HepG2 (cell line): ENCODE measurements around the gene MCC. TPM values are rescaled to one million over a fixed set of nuclear protein-coding genes. Genes with fewer than 3 reads are reported as not detected.

Experiments used
- REL ChIP-seq: sonication (generic); formaldehyde crosslinking; conservative IDR thresholded peaks from 2 replicates; pipeline ENCODE4 v1.8.0; 2022; ENCODE audit warnings: mild to moderate bottlenecking, missing genetic modification reagents, moderate library complexity
- ZNF230 ChIP-seq: sonication (generic); formaldehyde crosslinking; IDR thresholded peaks from 2 replicates; pipeline ENCODE4 v1.4.0; 2020; ENCODE audit warnings: mild to moderate bottlenecking, missing genetic modification reagents
- ZNF24 ChIP-seq: fragments of 450-650 bp; IDR thresholded peaks from 2 replicates; pipeline ENCODE4 v1.6.1; 2017; ENCODE audit warnings: antibody characterized with exemption, mild to moderate bottlenecking
- ZNF788 ChIP-seq: sonication (generic); formaldehyde crosslinking; IDR thresholded peaks from 2 replicates; pipeline ENCODE4 v1.5.0; 2020; ENCODE audit warnings: mild to moderate bottlenecking, missing genetic modification reagents, borderline replicate concordance
- polyA plus RNA-seq, 8 experiments: library from polyadenylated mRNA; depleted of rRNA in 3 of 8; stranded (reverse) in 7 of 8; unstranded in 1 of 8; fragments of >200 nt; fragmentation: Illumina TruSeq in 4 of 8; extraction: Trizol in 4 of 8; gene quantifications; 2 replicates each; pipeline versions ENCODE4 v1.2.1 to v1.2.3, GENCODE V29; 2011 to 2016; ENCODE audit warnings: low read depth in 4 of 8, missing spikeins in 1 of 8, mixed read lengths in 1 of 8; ENCODE audit not compliant: insufficient read depth in 1 of 8
- total RNA-seq, 5 experiments: library from RNA; depleted of rRNA; stranded (reverse); fragments of >200 nt; fragmentation: Illumina TruSeq; extraction: Trizol; gene quantifications; 2 replicates each; pipeline ENCODE4 v1.2.3, GENCODE V29; 2016; ENCODE audit warnings: low read depth in 1 of 5
- TF ChIP-seq, protein P1 (sequence below): sonication (generic); formaldehyde crosslinking; IDR thresholded peaks from 2 replicates; pipeline ENCODE4 v1.9.0; 2021; ENCODE audit warnings: mild to moderate bottlenecking, missing genetic modification reagents
- TF ChIP-seq, protein P2 (sequence below): sonication (generic); formaldehyde crosslinking; IDR thresholded peaks from 2 replicates; pipeline ENCODE4 v1.4.0; 2020; ENCODE audit warnings: mild to moderate bottlenecking, missing genetic modification reagents
- TF ChIP-seq, protein P3 (sequence below), 2 experiments: sonication (generic) in 1 of 2; formaldehyde crosslinking in 1 of 2; IDR thresholded peaks; 2 replicates each; pipeline versions ENCODE4 v1.4.0 to v1.6.1; 2018 to 2020; ENCODE audit warnings: missing genetic modification reagents in 2 of 2, borderline replicate concordance in 1 of 2, low read depth in 1 of 2, mild to moderate bottlenecking in 1 of 2, missing biosample characterization in 1 of 2

The MCC gene
- total and polyA plus RNA-seq, 2 of the 13 experiments (the other 11 are each of a cell fraction or from before 2014, with no cell fraction given), result 0.55 to 2.4 TPM

DNA sequence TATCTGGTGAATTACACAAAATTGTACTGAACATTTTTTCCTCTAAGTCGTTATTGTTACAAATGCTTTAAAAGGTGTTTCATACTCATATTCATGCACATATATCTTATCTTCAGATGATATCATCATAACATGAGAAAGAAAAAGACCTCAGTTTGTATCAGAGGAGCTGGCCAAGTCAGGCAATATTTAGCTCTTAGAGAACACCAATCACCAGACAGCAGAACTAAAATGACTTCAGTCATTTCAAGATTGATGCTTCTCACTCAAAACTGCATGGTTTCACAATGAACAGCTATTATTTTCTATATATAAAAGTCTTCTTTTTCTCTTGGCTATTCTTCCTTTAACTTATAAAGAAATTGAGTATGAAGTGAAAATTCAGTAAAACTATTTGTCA is 98.0 kb downstream of the MCC start (continued):
- TF ChIP-seq, protein P1, sequence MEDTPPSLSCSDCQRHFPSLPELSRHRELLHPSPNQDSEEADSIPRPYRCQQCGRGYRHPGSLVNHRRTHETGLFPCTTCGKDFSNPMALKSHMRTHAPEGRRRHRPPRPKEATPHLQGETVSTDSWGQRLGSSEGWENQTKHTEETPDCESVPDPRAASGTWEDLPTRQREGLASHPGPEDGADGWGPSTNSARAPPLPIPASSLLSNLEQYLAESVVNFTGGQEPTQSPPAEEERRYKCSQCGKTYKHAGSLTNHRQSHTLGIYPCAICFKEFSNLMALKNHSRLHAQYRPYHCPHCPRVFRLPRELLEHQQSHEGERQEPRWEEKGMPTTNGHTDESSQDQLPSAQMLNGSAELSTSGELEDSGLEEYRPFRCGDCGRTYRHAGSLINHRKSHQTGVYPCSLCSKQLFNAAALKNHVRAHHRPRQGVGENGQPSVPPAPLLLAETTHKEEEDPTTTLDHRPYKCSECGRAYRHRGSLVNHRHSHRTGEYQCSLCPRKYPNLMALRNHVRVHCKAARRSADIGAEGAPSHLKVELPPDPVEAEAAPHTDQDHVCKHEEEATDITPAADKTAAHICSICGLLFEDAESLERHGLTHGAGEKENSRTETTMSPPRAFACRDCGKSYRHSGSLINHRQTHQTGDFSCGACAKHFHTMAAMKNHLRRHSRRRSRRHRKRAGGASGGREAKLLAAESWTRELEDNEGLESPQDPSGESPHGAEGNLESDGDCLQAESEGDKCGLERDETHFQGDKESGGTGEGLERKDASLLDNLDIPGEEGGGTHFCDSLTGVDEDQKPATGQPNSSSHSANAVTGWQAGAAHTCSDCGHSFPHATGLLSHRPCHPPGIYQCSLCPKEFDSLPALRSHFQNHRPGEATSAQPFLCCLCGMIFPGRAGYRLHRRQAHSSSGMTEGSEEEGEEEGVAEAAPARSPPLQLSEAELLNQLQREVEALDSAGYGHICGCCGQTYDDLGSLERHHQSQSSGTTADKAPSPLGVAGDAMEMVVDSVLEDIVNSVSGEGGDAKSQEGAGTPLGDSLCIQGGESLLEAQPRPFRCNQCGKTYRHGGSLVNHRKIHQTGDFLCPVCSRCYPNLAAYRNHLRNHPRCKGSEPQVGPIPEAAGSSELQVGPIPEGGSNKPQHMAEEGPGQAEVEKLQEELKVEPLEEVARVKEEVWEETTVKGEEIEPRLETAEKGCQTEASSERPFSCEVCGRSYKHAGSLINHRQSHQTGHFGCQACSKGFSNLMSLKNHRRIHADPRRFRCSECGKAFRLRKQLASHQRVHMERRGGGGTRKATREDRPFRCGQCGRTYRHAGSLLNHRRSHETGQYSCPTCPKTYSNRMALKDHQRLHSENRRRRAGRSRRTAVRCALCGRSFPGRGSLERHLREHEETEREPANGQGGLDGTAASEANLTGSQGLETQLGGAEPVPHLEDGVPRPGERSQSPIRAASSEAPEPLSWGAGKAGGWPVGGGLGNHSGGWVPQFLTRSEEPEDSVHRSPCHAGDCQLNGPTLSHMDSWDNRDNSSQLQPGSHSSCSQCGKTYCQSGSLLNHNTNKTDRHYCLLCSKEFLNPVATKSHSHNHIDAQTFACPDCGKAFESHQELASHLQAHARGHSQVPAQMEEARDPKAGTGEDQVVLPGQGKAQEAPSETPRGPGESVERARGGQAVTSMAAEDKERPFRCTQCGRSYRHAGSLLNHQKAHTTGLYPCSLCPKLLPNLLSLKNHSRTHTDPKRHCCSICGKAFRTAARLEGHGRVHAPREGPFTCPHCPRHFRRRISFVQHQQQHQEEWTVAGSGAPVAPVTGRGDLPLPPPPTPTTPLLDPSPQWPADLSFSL, result no peak
- no peak for TF ChIP-seq ZNF24
- TF ChIP-seq ZNF230 (CRISPR knock-in tag), result no peak
- TF ChIP-seq, protein P2, sequence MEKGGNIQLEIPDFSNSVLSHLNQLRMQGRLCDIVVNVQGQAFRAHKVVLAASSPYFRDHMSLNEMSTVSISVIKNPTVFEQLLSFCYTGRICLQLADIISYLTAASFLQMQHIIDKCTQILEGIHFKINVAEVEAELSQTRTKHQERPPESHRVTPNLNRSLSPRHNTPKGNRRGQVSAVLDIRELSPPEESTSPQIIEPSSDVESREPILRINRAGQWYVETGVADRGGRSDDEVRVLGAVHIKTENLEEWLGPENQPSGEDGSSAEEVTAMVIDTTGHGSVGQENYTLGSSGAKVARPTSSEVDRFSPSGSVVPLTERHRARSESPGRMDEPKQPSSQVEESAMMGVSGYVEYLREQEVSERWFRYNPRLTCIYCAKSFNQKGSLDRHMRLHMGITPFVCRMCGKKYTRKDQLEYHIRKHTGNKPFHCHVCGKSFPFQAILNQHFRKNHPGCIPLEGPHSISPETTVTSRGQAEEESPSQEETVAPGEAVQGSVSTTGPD (CRISPR knock-in tag), result no peak
- TF ChIP-seq, protein P3, sequence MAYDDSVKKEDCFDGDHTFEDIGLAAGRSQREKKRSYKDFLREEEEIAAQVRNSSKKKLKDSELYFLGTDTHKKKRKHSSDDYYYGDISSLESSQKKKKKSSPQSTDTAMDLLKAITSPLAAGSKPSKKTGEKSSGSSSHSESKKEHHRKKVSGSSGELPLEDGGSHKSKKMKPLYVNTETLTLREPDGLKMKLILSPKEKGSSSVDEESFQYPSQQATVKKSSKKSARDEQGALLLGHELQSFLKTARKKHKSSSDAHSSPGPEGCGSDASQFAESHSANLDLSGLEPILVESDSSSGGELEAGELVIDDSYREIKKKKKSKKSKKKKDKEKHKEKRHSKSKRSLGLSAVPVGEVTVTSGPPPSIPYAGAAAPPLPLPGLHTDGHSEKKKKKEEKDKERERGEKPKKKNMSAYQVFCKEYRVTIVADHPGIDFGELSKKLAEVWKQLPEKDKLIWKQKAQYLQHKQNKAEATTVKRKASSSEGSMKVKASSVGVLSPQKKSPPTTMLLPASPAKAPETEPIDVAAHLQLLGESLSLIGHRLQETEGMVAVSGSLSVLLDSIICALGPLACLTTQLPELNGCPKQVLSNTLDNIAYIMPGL (CRISPR knock-in tag; IDR thresholded peaks at IDR 0.05; ENCODE audit: borderline replicate concordance in 1 of 2, low read depth in 1 of 2), result no peak
- TF ChIP-seq REL (CRISPR knock-in tag), result no peak
- no peak for TF ChIP-seq ZNF788 (CRISPR knock-in tag)
- TF ChIP-seq, all 625 proteins: peak for 0
